Omental fat pad (tissue), 4 donors: ENCODE results near the gene ZFYVE16. TPM values are rescaled to one million over a fixed set of nuclear protein-coding genes. Genes with fewer than 3 reads are reported as not detected.

Source experiments
- ATAC-seq: fragments of 150-250 bp; one replicate; pipeline ENCODE4 v1.9.1; 2016; ENCODE audit warnings: mild to moderate bottlenecking, moderate library complexity; ENCODE audit not compliant: low FRiP score
- DNase-seq: peaks from one replicate; pipeline ENCODE4 v3.0.0-alpha.2; 2019; ENCODE audit warnings: low spot score
- total RNA-seq, 4 donors: library from RNA; depleted of rRNA; stranded (reverse); fragments of >200 nt; gene quantifications; one replicate each; pipeline ENCODE4 v1.1.0, GENCODE V29; 2016
- TF ChIP-seq, protein P1 (sequence below), 3 donors: fragments of 450-650 bp; IDR thresholded peaks; one replicate each; pipeline ENCODE4 v1.5.1; 2016 to 2017; ENCODE audit warnings: antibody characterized with exemption in 3 of 3, mild to moderate bottlenecking in 3 of 3, moderate library complexity in 2 of 3

ZFYVE16 gene
- total RNA-seq = 10 to 100 TPM; 24.2 to 71.2 (median 30.5) TPM

DNA sequence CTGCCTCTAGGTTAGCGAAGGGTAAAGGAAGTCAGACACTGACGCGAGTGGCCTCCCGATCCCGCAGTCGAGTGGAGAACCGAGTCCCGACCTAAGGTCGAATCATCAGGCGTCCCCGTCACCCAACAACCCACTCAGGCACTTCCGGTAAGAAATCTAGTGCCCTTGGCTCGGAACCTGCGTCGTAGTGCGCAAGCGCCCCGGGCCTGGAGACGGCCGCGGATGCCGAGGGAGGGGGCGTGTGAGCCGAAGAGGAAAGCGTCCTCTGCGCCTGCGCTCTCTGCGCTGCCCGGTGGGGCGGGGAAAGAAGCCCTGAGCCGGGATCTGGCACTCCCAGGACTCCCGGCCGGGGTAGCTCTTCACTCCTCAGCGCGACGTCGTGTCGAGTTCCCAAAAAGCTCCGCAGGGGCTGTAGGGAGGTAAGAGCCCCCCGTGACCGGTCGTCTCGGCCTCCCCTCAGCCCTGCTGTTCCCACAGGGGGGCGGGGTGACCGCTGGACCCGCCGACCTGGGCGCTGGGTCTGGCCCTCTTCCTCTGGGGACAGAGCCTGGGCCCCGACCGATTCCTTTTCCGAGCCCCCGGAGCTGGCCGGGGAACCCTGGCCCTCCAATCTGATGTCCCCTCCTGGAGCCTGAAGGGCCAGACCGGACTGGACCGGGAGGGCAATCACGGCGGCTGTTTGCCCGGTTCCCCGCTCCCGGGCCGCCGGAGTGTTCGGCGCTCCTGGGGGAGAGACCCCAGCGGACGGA, at the start of gene ZFYVE16:
Gene ZFYVE16 (plus strand): TSS at position 330 of the 749 bp plus-strand sequence. CDS start 26,084 bp downstream, outside the sequence.
- TF ChIP-seq, protein P1, sequence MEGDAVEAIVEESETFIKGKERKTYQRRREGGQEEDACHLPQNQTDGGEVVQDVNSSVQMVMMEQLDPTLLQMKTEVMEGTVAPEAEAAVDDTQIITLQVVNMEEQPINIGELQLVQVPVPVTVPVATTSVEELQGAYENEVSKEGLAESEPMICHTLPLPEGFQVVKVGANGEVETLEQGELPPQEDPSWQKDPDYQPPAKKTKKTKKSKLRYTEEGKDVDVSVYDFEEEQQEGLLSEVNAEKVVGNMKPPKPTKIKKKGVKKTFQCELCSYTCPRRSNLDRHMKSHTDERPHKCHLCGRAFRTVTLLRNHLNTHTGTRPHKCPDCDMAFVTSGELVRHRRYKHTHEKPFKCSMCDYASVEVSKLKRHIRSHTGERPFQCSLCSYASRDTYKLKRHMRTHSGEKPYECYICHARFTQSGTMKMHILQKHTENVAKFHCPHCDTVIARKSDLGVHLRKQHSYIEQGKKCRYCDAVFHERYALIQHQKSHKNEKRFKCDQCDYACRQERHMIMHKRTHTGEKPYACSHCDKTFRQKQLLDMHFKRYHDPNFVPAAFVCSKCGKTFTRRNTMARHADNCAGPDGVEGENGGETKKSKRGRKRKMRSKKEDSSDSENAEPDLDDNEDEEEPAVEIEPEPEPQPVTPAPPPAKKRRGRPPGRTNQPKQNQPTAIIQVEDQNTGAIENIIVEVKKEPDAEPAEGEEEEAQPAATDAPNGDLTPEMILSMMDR (IDR thresholded peaks at IDR 0.05) = no peak
- ATAC-seq (peak; percentile 100), DNase-seq (peak; percentile 88)

DNA sequence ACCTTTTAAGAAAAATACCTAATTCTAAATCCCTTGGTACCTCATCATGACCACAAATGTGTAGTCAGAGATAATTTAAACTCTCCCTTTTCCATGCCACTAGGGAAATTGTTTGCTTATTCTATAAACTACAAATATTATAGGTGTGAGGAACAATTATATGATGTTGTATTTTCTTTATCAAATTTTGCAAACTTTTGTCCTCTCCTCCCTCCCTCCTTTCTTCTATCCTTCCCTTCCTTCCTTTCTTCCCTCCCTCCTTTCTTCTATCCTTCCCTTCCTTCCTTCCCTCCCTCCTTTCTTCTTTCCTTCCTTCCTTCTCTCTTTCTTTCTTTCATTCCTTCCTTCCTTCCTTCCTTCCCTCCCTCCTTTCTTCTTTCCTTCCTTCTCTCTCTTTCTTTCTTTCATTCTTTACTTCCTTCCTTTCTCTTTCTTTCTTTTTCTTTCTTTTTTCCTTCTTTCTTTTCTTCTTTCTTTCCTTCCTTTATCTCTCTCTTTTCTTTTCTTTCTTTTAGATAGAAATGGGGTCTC, 46.9 kb upstream of the ZFYVE16 start:
- TF ChIP-seq, protein P1 (IDR thresholded peaks at IDR 0.05) = no peak
- no peak for DNase-seq
- ATAC-seq = no peak

DNA sequence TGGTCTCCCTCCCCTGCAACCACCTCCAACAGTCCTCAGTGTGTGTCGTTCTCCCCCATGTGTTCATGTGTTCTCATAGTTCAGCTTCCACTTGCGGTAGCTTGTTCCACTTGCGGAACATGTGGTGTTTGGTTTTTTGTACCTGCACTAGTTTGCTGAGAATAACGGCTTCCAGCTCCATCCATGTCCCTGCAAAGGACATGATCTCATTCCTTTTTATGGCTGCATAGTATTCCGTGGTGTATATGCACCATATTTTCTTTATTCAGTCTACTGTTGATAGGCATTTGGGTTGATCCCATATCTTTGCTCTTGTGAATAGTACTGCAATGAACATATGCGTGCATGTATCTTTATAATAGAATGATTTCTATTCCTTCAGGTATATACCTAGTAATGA, 43.0 kb upstream of the ZFYVE16 start:
- DNase-seq (no peak), ATAC-seq (no peak)
- TF ChIP-seq, protein P1 (IDR thresholded peaks at IDR 0.05) = no peak

DNA sequence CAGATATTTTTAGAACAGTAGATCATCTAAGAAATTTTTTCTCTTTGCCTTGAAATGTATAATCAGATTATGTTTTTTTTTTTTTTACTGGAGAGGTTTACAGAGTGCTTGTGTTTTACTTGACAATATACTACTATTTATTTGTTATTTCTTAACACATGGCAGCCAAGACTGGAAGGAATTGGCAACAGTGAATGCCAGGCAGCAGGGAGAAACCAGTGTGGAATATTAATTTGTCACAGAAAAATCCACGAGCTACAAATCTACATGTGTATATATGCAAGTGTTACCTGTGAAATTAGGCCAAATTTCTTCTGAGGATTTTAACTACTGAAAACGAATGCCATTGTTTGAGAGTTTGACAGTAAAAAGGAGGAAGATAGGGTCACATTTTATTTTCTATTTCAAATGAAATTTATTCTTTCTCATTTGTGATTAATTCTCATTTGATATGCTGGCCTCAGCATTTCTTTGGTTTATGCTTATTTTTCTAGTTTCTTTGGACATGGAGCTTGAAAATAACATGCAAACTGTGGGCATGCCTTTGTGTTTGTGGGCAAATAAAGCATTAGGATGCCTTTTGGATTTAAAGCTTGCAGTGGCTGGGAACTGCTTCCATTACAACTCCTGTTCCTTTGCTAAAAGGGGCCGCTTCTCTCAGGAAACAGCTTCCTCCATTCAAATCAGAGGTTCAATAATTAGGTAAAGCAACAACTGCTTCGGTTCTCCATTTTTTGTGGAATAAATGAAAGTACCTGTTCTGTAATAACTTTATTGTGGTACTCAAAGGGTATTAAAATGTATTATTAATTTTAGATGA, 39.0 kb upstream of the ZFYVE16 start:
- no peak for ATAC-seq
- no peak for DNase-seq
- TF ChIP-seq, protein P1 (IDR thresholded peaks at IDR 0.05) = no peak

DNA sequence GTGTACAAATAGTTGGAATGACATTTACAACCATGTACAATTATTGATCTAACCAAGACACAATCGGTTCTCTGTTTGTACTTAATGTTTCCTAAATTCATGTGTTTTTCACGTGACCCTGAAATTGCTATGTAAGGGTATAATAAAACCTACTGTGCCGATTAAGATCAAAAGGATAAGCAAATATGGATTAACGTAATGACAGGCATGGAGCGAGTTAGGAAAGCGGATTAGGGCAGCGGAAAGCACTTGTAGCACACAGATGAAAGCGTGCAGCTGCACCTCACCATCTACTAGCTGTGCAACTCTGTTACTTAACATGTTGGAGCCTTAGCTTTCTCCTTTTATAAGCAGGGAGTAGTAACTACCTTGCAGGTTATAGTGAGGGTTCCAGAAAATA, 38.3 kb upstream of the ZFYVE16 start:
- DNase-seq = no peak
- ATAC-seq = no peak
- TF ChIP-seq, protein P1 (IDR thresholded peaks at IDR 0.05) = no peak

DNA sequence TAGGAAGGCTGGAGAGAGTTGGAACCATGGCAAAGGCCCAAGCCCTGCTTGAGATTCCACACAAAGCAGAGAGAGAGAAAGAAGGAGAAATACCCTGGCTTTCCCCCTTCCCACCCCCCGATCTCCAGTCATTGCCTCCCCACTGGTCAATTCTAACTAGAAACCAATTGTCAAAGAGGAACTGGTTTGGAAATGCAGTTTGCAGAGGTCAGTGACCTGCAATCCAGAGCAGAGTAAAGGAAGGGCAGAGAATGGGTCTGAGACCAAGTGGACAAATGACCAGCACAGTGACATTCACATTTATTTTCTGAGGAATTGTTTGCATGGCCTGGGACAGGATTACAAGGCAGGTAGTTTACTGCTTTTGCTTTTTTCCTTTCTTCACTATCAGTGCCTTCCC, 37.5 kb upstream of the ZFYVE16 start:
- no peak for ATAC-seq
- DNase-seq = no peak
- TF ChIP-seq, protein P1 (IDR thresholded peaks at IDR 0.05) = no peak
